ENCODE data around the gene DFFB.

Gene DFFB

GRCh38 chr1:3898994-3899753 lies 41.9 kb downstream of the DFFB start:
- DNase-seq: peak; percentile 14

GRCh38 chr1:3899754-3900149 lies 42.5 kb downstream of the DFFB start:
- no peak for DNase-seq

DNA sequence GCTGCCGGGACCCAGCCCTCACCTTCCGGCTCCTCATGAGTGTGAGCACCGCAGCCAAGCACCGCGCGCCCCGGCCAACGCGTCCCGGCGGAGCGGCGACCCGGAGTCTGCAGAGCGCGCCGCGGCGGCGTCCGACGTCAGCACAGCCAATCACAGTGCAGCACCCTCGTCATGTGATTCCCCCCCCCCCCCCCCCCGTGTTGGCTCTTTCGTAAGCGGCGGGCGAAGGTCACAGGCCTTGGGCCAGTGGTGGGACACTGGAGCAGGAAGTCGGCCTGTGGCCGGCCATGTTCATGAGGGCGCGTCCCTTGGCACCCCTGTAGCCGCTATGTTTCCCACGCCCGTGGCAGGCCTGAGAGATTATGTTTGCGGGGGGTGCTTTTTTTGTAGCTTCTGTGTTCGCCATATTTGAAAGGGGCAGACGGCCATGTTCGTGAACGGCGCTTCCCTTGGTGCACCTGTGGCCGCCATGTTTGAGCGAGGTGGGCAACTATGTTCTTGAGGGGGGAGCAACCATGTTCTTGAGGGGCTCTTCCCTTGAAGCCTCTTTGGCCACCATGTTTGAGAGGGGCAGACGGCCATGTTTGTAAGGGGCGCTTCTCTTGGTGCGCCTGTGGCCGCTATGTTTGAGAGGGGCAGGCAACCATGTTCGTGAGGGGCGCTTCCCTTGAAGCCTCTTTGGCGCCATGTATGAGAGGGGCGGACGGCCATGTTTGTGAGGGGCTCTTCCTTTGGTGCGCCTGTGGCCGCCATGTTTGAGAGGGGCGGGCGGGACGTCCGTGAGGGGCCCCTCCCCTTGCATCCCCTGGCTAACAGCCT lies 43.1 kb downstream of the DFFB start, which contains the start of gene C1orf174:
C1orf174 (minus strand) TSS at position 123 of the 819 bp plus-strand sequence; CDS start at position 37, 86 bp downstream.
- peak; percentile 97 for DNase-seq

DNA sequence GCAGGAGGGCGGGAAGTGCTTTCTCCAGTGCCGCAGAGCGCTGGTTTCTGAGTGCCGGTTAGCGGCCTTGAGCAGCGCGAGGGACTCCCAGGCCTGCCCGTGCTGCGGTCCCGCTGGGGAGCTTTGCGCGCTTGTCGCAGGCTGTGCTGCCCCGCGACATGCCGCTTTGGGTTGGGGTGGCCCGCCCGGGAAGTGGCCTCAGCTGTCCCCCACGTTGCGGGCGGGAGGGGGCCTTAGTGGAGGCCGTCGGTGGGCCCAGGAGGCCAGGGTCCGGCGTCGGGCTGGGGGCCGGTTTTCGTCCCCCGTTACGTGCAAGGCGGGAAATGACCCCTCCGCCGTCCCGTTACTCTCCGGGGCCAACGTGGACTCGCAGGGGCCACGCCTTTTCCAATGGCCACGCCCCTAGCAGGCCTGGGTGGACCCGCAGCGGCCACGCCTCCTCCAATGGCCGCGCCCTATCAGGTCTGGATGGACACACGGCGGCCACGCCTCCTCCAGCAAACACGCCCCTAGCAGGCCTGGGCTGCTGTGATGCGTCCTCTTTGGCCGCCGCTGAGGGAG lies 43.8 kb downstream of the DFFB start:
- DNase-seq: peak; percentile 91

DNA sequence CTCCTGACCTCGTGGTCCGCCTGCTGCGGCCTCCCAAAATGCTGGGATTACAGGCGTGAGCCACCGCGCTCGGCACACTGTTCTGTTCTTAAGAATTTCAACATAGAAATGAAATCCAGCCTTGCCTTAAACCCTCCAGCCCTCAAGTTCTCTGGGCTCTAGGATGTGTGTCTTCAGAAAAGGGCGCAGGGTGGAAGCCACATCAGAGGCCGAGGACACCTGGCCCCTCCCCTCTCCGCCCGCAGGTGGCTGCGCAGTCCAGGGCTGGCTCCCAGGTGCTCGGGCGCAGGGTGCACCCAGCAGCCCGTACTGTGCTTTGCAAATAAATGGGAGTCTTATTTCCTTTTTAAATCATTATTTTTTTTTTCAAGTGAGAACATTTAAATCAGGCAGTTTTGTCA lies 44.8 kb downstream of the DFFB start:
- DNase-seq: no peak

DNA sequence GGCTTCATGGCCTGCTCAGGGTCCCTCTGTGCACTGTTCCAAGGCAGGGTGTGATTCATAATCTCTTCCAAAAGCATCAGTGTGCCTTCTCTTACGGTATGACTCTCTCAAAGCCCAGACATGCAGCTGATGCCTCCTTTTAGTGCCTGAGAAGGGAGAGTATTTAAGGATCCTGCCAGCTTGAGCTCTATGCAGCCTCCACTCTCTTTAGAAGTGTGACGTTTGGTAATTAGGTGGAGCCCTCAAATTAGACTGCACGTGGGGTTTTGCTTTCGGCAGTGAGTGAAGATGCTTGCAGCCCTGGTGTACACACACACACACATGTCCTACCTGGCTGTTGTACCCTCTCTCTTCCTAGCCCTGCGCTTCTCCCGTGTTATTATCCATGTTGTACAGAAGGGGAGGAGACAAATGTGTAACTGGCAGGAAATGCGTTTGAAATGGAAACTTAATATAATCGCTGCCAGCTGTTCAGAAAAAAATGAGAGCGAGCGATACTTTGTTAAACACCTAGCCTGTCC lies 45.4 kb downstream of the DFFB start:
- peak; percentile 51 for DNase-seq

DNA sequence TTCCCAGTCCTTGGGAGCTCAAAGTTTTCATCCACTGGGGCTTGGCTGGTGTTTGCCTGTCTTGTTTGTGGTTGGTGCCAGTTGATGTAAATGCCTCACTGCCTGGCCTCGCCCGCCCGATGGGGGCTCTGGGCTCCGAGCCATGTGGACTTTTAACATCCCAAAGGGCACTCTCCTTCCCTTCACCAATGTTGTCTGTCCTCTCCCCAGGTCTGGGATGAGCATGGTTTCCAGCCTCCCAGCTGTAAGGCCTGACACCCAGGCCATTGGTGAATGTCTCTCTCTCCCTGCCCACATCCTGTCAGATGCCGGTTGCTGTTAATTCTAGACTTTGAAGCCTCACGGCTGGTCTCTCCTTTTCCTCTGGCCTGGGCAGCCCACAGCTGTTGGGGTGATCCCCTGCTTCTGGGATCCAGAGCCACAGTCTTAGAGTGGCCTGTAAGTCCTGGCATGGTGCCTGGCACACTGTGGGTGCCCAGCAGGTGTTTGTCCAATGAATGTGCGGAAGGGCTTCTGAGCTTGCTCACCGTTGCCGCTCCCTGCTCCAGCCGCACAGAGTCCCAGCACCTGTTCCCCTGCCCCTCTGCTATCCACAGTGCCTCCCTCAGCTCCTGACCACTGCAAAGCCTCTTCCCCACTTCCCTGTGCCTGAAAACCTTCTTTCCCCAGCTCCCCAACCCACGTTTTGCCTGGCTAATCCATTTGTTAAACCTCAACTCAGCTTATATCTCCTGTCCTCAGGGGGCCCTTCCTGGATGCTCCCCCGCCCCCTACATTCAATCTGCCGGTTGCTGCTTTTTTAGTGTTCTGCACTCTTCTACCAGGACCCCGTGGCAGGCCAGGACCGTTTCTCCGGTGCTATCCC lies 46.1 kb downstream of the DFFB start:
- DNase-seq: peak; percentile 80

GRCh38 chr1:3904006-3904842 lies 46.9 kb downstream of the DFFB start:
- no peak for DNase-seq

DNA sequence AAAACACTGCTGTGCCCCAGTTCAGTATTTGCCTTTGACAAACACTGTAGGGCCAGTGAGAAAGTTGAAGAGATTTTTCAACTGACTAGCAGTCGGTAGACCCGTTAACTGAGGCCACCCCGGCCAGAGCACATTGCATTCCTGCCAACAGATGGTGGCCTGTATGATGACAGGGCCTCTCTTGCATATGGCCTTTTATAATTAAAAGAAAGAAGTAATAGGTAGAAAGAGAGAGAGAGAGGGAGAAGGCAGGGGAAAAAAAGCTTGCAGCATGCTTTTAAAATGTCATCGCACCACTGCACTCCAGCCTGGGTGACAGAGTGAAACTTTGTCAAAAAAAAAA lies 47.5 kb downstream of the DFFB start:
- no peak for DNase-seq

- DNase-seq: no peak
Observed at GRCh38 chr1:3905266-3905952, 48.1 kb downstream of the DFFB start.

GRCh38 chr1:3905953-3906671 lies 48.8 kb downstream of the DFFB start:
- peak; percentile 55 for DNase-seq

DNA sequence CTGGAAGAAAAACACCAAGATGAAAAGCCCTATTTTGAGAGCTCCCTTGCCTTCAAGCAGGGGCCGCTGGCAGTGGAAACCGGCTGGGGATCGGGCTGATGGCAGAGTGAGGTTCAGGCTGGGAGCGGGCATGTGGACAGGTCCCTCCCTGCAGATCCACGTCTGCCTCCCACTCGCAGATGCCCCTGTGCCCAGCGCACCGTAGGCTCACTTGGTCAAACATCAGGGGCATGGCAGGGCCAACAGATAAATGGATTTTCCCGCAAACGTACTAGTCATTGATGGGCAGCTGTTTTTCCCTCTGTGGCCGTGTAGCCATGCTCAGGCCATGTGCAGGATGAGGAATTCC lies 49.4 kb downstream of the DFFB start:
- DNase-seq: no peak

DNA sequence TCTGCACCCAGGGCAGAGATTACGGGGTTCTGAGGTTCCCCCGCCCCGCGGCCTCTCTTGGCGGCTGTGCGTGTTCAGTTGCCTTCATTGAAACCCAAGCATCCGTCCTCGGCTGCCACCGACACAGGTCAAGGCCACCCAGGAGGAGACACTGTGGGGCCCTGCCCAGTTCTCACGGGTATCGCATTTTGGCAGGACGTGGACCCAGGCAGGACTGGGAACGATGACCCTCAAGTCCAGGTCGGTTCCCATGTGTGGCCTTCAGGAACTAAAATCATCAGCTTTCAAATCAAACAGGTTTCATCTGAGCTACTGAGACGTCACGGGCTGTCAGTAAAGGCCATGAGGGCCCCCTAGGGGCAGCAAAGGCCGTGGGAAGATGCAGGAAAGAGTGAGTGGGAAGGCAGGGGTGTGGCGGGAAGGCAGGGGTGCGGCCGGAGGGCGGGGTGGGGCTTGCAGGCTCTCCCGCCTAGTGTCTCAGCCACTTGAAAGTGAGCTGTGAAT lies 49.8 kb downstream of the DFFB start:
- no peak for DNase-seq

DNA sequence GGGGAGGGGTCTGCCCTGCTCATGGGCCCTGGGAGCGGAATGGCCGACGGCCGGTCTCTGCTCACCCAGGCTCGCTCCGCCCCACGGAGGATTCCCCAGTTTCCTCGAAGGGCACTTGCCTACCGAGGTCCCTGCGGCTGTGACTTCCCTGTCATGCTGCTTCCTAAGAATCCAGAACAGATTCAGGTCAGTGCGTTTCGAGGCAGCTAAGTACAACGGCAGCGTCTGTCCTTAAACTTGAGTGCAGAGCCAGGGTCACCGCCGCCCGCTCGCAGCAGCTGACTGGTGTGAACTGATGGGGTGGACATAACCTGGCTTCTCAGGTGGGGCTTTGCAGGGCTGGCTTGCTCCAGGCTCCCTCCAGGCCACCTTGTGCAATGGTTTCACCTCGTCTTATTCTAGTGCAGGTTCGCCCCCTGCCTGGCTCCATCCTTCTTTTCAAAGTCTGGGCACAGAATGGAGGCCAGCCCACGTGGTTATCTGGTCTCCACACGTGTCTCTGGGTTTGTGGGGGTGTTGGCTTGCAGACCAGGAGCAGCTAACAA lies 50.4 kb downstream of the DFFB start:
- DNase-seq: no peak

- DNase-seq: no peak
Observed at GRCh38 chr1:3908886-3909517, 51.7 kb downstream of the DFFB start.

- no peak for DNase-seq
Observed at GRCh38 chr1:3909615-3910014, 52.3 kb downstream of the DFFB start.

GRCh38 chr1:3910049-3910731 lies 52.9 kb downstream of the DFFB start:
- DNase-seq: peak; percentile 63

Measured in NCI-H69 (cell line).